Liver (tissue), 9 donors: ENCODE data around the gene PPP4R2. TPM values are rescaled to one million over a fixed set of nuclear protein-coding genes. Genes with fewer than 3 reads are reported as not detected.

Source experiments
- DNase-seq: peaks from one replicate; pipeline ENCODE4 v3.0.0-alpha.2; 2017; ENCODE audit warnings: low spot score
- H3K27ac ChIP-seq, 2 donors: one replicate each; pipeline ENCODE4 v1.7.0; 2013; ENCODE audit warnings: inconsistent platforms in 2 of 2, low read length in 2 of 2, control low read depth in 1 of 2, low read depth in 1 of 2, mild to moderate bottlenecking in 1 of 2
- H3K27me3 ChIP-seq, 4 donors: one replicate each; pipeline versions ENCODE4 v1.6.1 to v1.7.0; 2013; ENCODE audit warnings: low read length in 3 of 4, inconsistent platforms in 1 of 4, mild to moderate bottlenecking in 1 of 4, moderate library complexity in 1 of 4; ENCODE audit not compliant: control insufficient read depth in 4 of 4, insufficient read depth in 4 of 4
- H3K36me3 ChIP-seq, 4 donors: one replicate each; pipeline versions ENCODE4 v1.6.1 to v1.7.0; 2013; ENCODE audit warnings: low read length in 3 of 4, mild to moderate bottlenecking in 3 of 4, low read depth in 1 of 4, moderate library complexity in 1 of 4; ENCODE audit not compliant: control insufficient read depth in 4 of 4, insufficient read depth in 3 of 4
- H3K4me1 ChIP-seq, 4 donors: one replicate each; pipeline versions ENCODE4 v1.6.1 to v1.7.0; 2013; ENCODE audit warnings: low read length in 3 of 4, mild to moderate bottlenecking in 3 of 4, moderate library complexity in 1 of 4; ENCODE audit not compliant: control insufficient read depth in 4 of 4, insufficient read depth in 4 of 4
- H3K4me3 ChIP-seq, 3 donors: one replicate each; pipeline versions ENCODE4 v1.6.1 to v1.7.0; 2013; ENCODE audit warnings: low read length in 3 of 3, control low read depth in 1 of 3, low read depth in 1 of 3, mild to moderate bottlenecking in 1 of 3
- H3K9ac ChIP-seq, 2 donors: one replicate each; pipeline ENCODE4 v1.7.0; 2013; ENCODE audit warnings: low read length in 2 of 2, mild to moderate bottlenecking in 2 of 2, moderate library complexity in 2 of 2, control low read depth in 1 of 2, low read depth in 1 of 2
- H3K9me3 ChIP-seq, 4 donors: one replicate each; pipeline versions ENCODE4 v1.6.1 to v1.7.0; 2013; ENCODE audit warnings: low read length in 3 of 4; ENCODE audit not compliant: control insufficient read depth in 4 of 4
- CTCF ChIP-seq: fragments of 150-350 bp; IDR thresholded peaks from 2 replicates; pipeline ENCODE4 v1.5.1; 2017; ENCODE audit warnings: improper control_type of control experiment, low read depth, low read length; ENCODE audit not compliant: missing input control
- EGR1 ChIP-seq, 2 donors: IDR thresholded peaks; 2 replicates each; pipeline ENCODE4 v1.6.1; 2016 to 2018; ENCODE audit warnings: antibody characterized with exemption in 2 of 2, low read depth in 2 of 2
- FOXA1 ChIP-seq: IDR thresholded peaks from 2 replicates; pipeline ENCODE4 v1.6.1; 2016; ENCODE audit warnings: antibody characterized with exemption
- FOXA2 ChIP-seq: IDR thresholded peaks from 2 replicates; pipeline ENCODE4 v1.6.1; 2016; ENCODE audit warnings: antibody characterized with exemption
- HNF4A ChIP-seq, 2 donors: conservative IDR thresholded peaks; 2 replicates each; pipeline ENCODE4 v1.6.1; 2016; ENCODE audit warnings: antibody characterized with exemption in 2 of 2, mild to moderate bottlenecking in 2 of 2
- HNF4G ChIP-seq: IDR thresholded peaks from 2 replicates; pipeline ENCODE4 v1.6.1; 2016; ENCODE audit warnings: antibody characterized with exemption
- JUND ChIP-seq, 2 donors: IDR thresholded peaks; 2 replicates each; pipeline ENCODE4 v1.6.1; 2016; ENCODE audit warnings: antibody characterized with exemption in 2 of 2
- MAX ChIP-seq: IDR thresholded peaks from 2 replicates; pipeline ENCODE4 v1.6.1; 2016; ENCODE audit warnings: antibody characterized with exemption
- NR2F2 ChIP-seq: IDR thresholded peaks from 2 replicates; pipeline ENCODE4 v1.6.1; 2016; ENCODE audit warnings: antibody characterized with exemption
- RAD21 ChIP-seq, 2 donors: IDR thresholded peaks; 2 replicates each; pipeline ENCODE4 v1.6.1; 2016; ENCODE audit warnings: antibody characterized with exemption in 2 of 2, mild to moderate bottlenecking in 2 of 2
- REST ChIP-seq: IDR thresholded peaks from 2 replicates; pipeline ENCODE4 v1.6.1; 2016; ENCODE audit warnings: antibody characterized with exemption, mild to moderate bottlenecking
- RXRA ChIP-seq, 2 donors: IDR thresholded peaks; 2 replicates each; pipeline ENCODE4 v1.6.1; 2017 to 2018; ENCODE audit warnings: antibody characterized with exemption in 2 of 2, mild to moderate bottlenecking in 1 of 2
- SP1 ChIP-seq: IDR thresholded peaks from 2 replicates; pipeline ENCODE4 v1.6.1; 2018; ENCODE audit warnings: antibody characterized with exemption, mild to moderate bottlenecking
- TAF1 ChIP-seq: conservative IDR thresholded peaks from 2 replicates; pipeline ENCODE4 v1.6.1; 2016; ENCODE audit warnings: antibody characterized with exemption, mild to moderate bottlenecking
- YY1 ChIP-seq: IDR thresholded peaks from 2 replicates; pipeline ENCODE4 v1.6.1; 2016; ENCODE audit warnings: antibody characterized with exemption, mild to moderate bottlenecking
- ZBTB33 ChIP-seq: IDR thresholded peaks from 2 replicates; pipeline ENCODE4 v1.6.1; 2016; ENCODE audit warnings: antibody characterized with exemption
- WGBS: extraction: QIAGEN DNeasy Blood & Tissue Kit; methylation state at CpG from one replicate; pipeline ENCODE4 v1.1.7; 2013; 5-methylcytosine and 5-hydroxymethylcytosine counted together
- polyA plus RNA-seq, 2 donors: library from polyadenylated mRNA; stranded (reverse) in 1 of 2; unstranded in 1 of 2; fragments of 200-250 nt in 1 of 2; fragments of >200 nt in 1 of 2; fragmentation: Nextera tagmentation in 1 of 2; extraction: Ambion mirVana in 1 of 2; gene quantifications; one replicate each; pipeline versions ENCODE4 v1.2.1 to v1.2.3, GENCODE V29; 2013 to 2015
- total RNA-seq, 2 donors: library from RNA; depleted of rRNA; stranded (reverse); fragments of >200 nt; gene quantifications; one replicate each; pipeline ENCODE4 v1.2.3, GENCODE V29; 2014
- TF ChIP-seq, protein P1 (sequence below): IDR thresholded peaks from 2 replicates; pipeline ENCODE4 v1.6.1; 2016; ENCODE audit warnings: antibody characterized with exemption
- donor health status: healthy.
- donor health status: healthy.
- donor health status: healthy.
- donor health status: healthy.
- donor health status: healthy.

PPP4R2 gene
- total and polyA plus RNA-seq, 4 donors, result 12.2 to 35.9 (median 33.7) TPM

DNA sequence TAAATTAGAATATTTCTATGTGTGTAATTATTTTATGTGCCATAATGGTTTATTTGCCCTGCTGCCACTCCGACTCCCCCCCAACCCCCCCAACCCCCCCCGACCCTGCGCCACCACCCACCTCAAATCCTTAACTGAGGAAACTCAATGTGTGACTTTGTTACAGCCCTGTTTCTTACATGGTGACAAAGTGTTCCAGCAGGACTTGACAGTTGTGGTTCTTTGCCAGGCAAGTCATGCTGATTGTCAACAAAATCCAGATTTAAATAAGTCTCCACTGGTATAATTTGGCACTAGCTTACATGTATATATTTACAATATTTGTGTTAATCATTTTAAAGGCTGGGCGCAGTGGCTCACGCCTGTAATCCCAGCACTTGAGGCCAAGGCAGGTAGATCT, 72.6 kb downstream of the PPP4R2 start:
- no peaks in the 10 kb centered on the region for H3K27me3 ChIP-seq
- WGBS, result 94% methylated on average over 5 of the region's 5 CpGs
- no peak overlapping the region for H3K9ac ChIP-seq
- H3K27ac ChIP-seq, result no peak overlapping the region
- no peak for TF ChIP-seq YY1
- TF ChIP-seq ZBTB33, result no peak
- no peak for TF ChIP-seq HNF4G
- TF ChIP-seq TAF1, result no peak
- no peak for TF ChIP-seq EGR1 (IDR thresholded peaks at IDR 0.05; ENCODE audit: low read depth in 2 of 2)
- no peak for TF ChIP-seq RXRA (IDR thresholded peaks at IDR 0.05)
- TF ChIP-seq REST, result no peak
- no peak for TF ChIP-seq MAX
- no peak for TF ChIP-seq JUND (IDR thresholded peaks at IDR 0.05)
- TF ChIP-seq SP1, result no peak
- no peak for TF ChIP-seq CTCF
- TF ChIP-seq RAD21 (IDR thresholded peaks at IDR 0.05), result no peak
- TF ChIP-seq, protein P1, sequence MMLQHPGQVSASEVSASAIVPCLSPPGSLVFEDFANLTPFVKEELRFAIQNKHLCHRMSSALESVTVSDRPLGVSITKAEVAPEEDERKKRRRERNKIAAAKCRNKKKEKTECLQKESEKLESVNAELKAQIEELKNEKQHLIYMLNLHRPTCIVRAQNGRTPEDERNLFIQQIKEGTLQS, result no peak
- no peak for TF ChIP-seq FOXA1
- TF ChIP-seq HNF4A (conservative IDR thresholded peaks at IDR 0.05), result no peak
- peaks cover 2 to 22% (median 15%) of the 10 kb centered on the region in 4 donors for H3K36me3 ChIP-seq
- H3K4me1 ChIP-seq, result no peaks in the 10 kb centered on the region
- no peak overlapping the region for H3K4me3 ChIP-seq
- H3K9me3 ChIP-seq, result no peaks in the 10 kb centered on the region
- no peak for DNase-seq

DNA sequence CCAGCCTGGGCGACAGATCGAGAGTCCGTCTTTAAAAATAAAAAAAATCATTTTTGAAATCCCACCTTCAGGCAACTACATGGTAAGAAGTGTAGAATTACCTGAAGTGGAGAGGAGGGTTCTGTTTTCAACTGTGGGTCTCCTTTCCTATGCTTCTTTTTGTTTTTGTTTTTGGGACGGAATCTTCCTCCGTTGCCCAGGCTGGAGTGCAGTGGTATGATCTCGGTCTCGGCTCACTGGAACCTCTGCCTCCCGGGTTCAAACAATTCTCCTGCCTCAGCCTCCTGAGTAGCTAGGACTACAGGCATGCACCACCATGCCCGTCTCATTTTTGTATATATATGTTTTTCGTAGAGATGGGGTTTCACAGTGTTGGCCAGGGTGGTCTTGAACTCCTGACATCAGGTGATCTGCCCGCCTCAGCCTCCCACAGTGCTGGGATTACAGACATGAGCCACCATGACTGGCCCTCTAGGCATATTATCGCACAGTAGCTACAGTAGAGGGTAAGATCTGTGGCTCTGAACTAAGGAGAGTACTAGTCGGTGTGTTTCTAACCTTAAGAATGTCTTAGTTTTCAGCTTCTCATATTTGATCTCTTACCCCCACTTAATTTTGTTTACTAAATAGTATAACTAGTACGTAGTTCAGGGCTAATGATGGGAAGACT, 73.3 kb downstream of the PPP4R2 start:
- H3K27ac ChIP-seq, result no peak overlapping the region
- no peak overlapping the region for H3K4me3 ChIP-seq
- H3K9ac ChIP-seq, result no peak overlapping the region
- DNase-seq, result no peak
- no peaks in the 10 kb centered on the region for H3K9me3 ChIP-seq
- WGBS, result 91% methylated on average over 14 of the region's 14 CpGs
- H3K36me3 ChIP-seq, result peaks cover 2 to 16% (median 9%) of the 10 kb centered on the region in 4 donors
- no peaks in the 10 kb centered on the region for H3K4me1 ChIP-seq
- H3K27me3 ChIP-seq, result no peaks in the 10 kb centered on the region
- TF ChIP-seq RXRA (IDR thresholded peaks at IDR 0.05) (no peak), SP1 (no peak), YY1 (no peak), NR2F2 (no peak), CTCF (no peak), TAF1 (no peak), HNF4A (conservative IDR thresholded peaks at IDR 0.05) (no peak), RAD21 (IDR thresholded peaks at IDR 0.05) (no peak), HNF4G (no peak), EGR1 (IDR thresholded peaks at IDR 0.05; ENCODE audit: low read depth in 2 of 2) (no peak), JUND (IDR thresholded peaks at IDR 0.05) (no peak), FOXA2 (no peak), ZBTB33 (no peak), MAX (no peak)
- TF ChIP-seq, protein P1, result no peak
